SK-N-SH (cell line): ENCODE data around the gene TCOF1. TPM values are rescaled to one million over a fixed set of nuclear protein-coding genes. Genes with fewer than 3 reads are reported as not detected.

Experiments
- CTCF ChIA-PET: fragments of 300-600, 350-600 bp; formaldehyde crosslinking; extraction: SDS; loops from one replicate; lab custom pipeline; 2021; lab: Yijun Ruan, JAX
- POLR2A ChIA-PET: fragments of 350-600 bp; sonication (Branson Sonifier 250); formaldehyde crosslinking; extraction: SDS; loops from one replicate; lab custom pipeline; 2020; ENCODE audit warnings: antibody characterized with exemption, inconsistent platforms; lab: Yijun Ruan, JAX
- DNase-seq: peaks from one replicate; pipeline ENCODE4 v3.0.0; 2012
- H2AFZ ChIP-seq: fragments of 200-600 bp; sonication (generic); 2 replicates; pipeline ENCODE4 v1.8.1; 2016; ENCODE audit warnings: antibody characterized with exemption, mild to moderate bottlenecking, low read depth
- H3F3A ChIP-seq: fragments of 200-600 bp; sonication (generic); replicated peaks from 2 replicates; pipeline ENCODE3; 2016; ENCODE audit warnings: antibody characterized with exemption, mild to moderate bottlenecking; ENCODE audit not compliant: insufficient read depth
- H3K27ac ChIP-seq, 2 experiments: fragments of 200-500 bp in 1 of 2; fragments of 200-600 bp in 1 of 2; sonication (Bioruptor generic) in 1 of 2; sonication (generic), shearing (Covaris generic) in 1 of 2; 2 replicates each; pipeline versions ENCODE4 v1.5.1 to v1.6.1; 2014 to 2016; ENCODE audit warnings: low read depth in 2 of 2, inconsistent platforms in 1 of 2, low read length in 1 of 2, mild to moderate bottlenecking in 1 of 2, mixed read lengths in 1 of 2
- H3K27me3 ChIP-seq: fragments of 200-600 bp; sonication (generic), shearing (Covaris generic); 2 replicates; pipeline ENCODE4 v1.6.1; 2016; ENCODE audit warnings: mixed run types; ENCODE audit not compliant: insufficient read depth
- H3K36me3 ChIP-seq, 2 experiments: fragments of 200-500 bp in 1 of 2; fragments of 200-600 bp in 1 of 2; sonication (Bioruptor generic) in 1 of 2; sonication (generic) in 1 of 2; replicated peaks in 1 of 2; 2 replicates each; pipeline versions ENCODE3 to v1.5.1; 2014 to 2016; ENCODE audit warnings: low read length in 1 of 2, mild to moderate bottlenecking in 1 of 2; ENCODE audit not compliant: insufficient read depth in 2 of 2, control insufficient read depth in 1 of 2
- H3K4me1 ChIP-seq, 2 experiments: fragments of 200-500 bp in 1 of 2; fragments of 200-600 bp in 1 of 2; sonication (Bioruptor generic) in 1 of 2; sonication (generic), shearing (Covaris generic) in 1 of 2; 2 replicates each; pipeline versions ENCODE4 v1.5.1 to v1.6.1; 2014 to 2016; ENCODE audit warnings: low read depth in 1 of 2, low read length in 1 of 2, mixed run types in 1 of 2; ENCODE audit not compliant: insufficient read depth in 2 of 2, control insufficient read depth in 1 of 2
- H3K4me2 ChIP-seq: fragments of 200-600 bp; sonication (generic), shearing (Covaris generic); 2 replicates; pipeline ENCODE4 v1.6.1; 2017; ENCODE audit warnings: mixed run types
- H3K4me3 ChIP-seq, 2 experiments: fragments of 200-500 bp in 1 of 2; fragments of 200-600 bp in 1 of 2; sonication (Bioruptor generic) in 1 of 2; sonication (generic), shearing (Covaris generic) in 1 of 2; 2 replicates each; pipeline versions ENCODE4 v1.5.1 to v1.8.1; 2014 to 2016; ENCODE audit warnings: low read depth in 2 of 2, inconsistent platforms in 1 of 2, low read length in 1 of 2, mild to moderate bottlenecking in 1 of 2, mixed read lengths in 1 of 2, moderate library complexity in 1 of 2
- H3K79me2 ChIP-seq: fragments of 200-600 bp; sonication (generic); 2 replicates; pipeline ENCODE4 v1.8.1; 2017; ENCODE audit warnings: mild to moderate bottlenecking; ENCODE audit not compliant: insufficient read depth
- H3K9ac ChIP-seq: fragments of 200-600 bp; sonication (generic); 2 replicates; pipeline ENCODE4 v1.6.1; 2017; ENCODE audit warnings: mixed run types
- H3K9me2 ChIP-seq: fragments of 200-600 bp; sonication (generic); 2 replicates; pipeline ENCODE4 v1.6.1; 2017; ENCODE audit warnings: mixed run types
- H3K9me3 ChIP-seq: fragments of 200-600 bp; sonication (generic); 2 replicates; pipeline ENCODE4 v1.6.1; 2017; ENCODE audit warnings: mixed run types, mild to moderate bottlenecking, moderate library complexity
- H4K20me1 ChIP-seq: fragments of 200-600 bp; sonication (generic); 2 replicates; pipeline ENCODE4 v1.6.1; 2017; ENCODE audit warnings: mild to moderate bottlenecking, mixed run types; ENCODE audit not compliant: insufficient read depth
- EP300 ChIP-seq, 2 experiments: IDR thresholded peaks; 2 replicates each; pipeline versions ENCODE4 v1.4.0 to v1.6.1; 2012; ENCODE audit warnings: borderline replicate concordance in 1 of 2, low read depth in 1 of 2, low read length in 1 of 2
- EZH2phosphoT487 ChIP-seq: fragments of 200-600 bp; sonication (generic); IDR thresholded peaks from 2 replicates; pipeline ENCODE4 v1.6.1; 2017; ENCODE audit warnings: low read depth, mixed run types, mild to moderate bottlenecking, antibody characterized with exemption, moderate library complexity, borderline replicate concordance
- FOSL2 ChIP-seq: IDR thresholded peaks from 2 replicates; pipeline ENCODE4 v1.4.0; 2012; ENCODE audit warnings: low read depth, mild to moderate bottlenecking, moderate library complexity, borderline replicate concordance
- FOXJ3 ChIP-seq: sonication (generic); formaldehyde crosslinking; IDR thresholded peaks from 2 replicates; pipeline ENCODE4 v1.5.1; 2020; ENCODE audit warnings: mild to moderate bottlenecking, missing genetic modification reagents
- FOXM1 ChIP-seq: IDR thresholded peaks from 2 replicates; pipeline ENCODE4 v1.4.0; 2012; ENCODE audit warnings: low read depth, mild to moderate bottlenecking
- GABPA ChIP-seq: IDR thresholded peaks from 2 replicates; pipeline ENCODE4 v1.4.0; 2012; ENCODE audit warnings: low read depth, mild to moderate bottlenecking
- GATA2 ChIP-seq: sonication (generic); formaldehyde crosslinking; IDR thresholded peaks from 2 replicates; pipeline ENCODE4 v1.5.0; 2020; ENCODE audit warnings: mild to moderate bottlenecking, missing genetic modification reagents
- JUND ChIP-seq: IDR thresholded peaks from 2 replicates; pipeline ENCODE4 v1.4.0; 2012
- MEF2A ChIP-seq: IDR thresholded peaks from 2 replicates; pipeline ENCODE4 v1.4.0; 2012; ENCODE audit warnings: low read depth, borderline replicate concordance
- NFIC ChIP-seq: IDR thresholded peaks from 2 replicates; pipeline ENCODE4 v1.4.0; 2012; ENCODE audit warnings: borderline replicate concordance
- NRF1 ChIP-seq: IDR thresholded peaks from 2 replicates; pipeline ENCODE4 v1.6.1; 2012; ENCODE audit warnings: low read depth, mild to moderate bottlenecking, low read length
- POLR2AphosphoS5 ChIP-seq: IDR thresholded peaks from 2 replicates; pipeline ENCODE4 v1.6.1; 2012; ENCODE audit warnings: low read depth, low read length
- RAD21 ChIP-seq: IDR thresholded peaks from 2 replicates; pipeline ENCODE4 v1.6.1; 2012; ENCODE audit warnings: mild to moderate bottlenecking, low read length
- SIN3A ChIP-seq: IDR thresholded peaks from 2 replicates; pipeline ENCODE4 v1.6.1; 2012; ENCODE audit warnings: low read depth, mild to moderate bottlenecking, low read length, moderate library complexity, borderline replicate concordance
- SMC3 ChIP-seq: IDR thresholded peaks from 2 replicates; pipeline ENCODE4 v1.6.1; 2012; ENCODE audit warnings: low read depth, low read length, improper control_type of control experiment
- TAF1 ChIP-seq: IDR thresholded peaks from 2 replicates; pipeline ENCODE4 v1.6.1; 2012; ENCODE audit warnings: low read depth, mild to moderate bottlenecking, low read length, moderate library complexity, borderline replicate concordance
- TCF12 ChIP-seq: IDR thresholded peaks from 2 replicates; pipeline ENCODE4 v1.4.0; 2012
- WGBS: methylation state at CpG from one replicate; pipeline ENCODE4 v1.1.6; 2017; ENCODE audit warnings: low lambda C conversion rate; 5-methylcytosine and 5-hydroxymethylcytosine counted together
- polyA plus RNA-seq, 3 experiments: library from polyadenylated mRNA; depleted of rRNA; stranded (reverse); fragments of >200 nt; gene quantifications; 2 replicates each; pipeline ENCODE4 v1.2.3, GENCODE V29; 2012
- TF ChIP-seq, protein P1 (sequence below): IDR thresholded peaks from 2 replicates; pipeline ENCODE4; 2012
- TF ChIP-seq, protein P2 (sequence below): IDR thresholded peaks from 2 replicates; pipeline ENCODE4 v1.4.0; 2012; ENCODE audit warnings: low read depth, borderline replicate concordance
- TF ChIP-seq, protein P3 (sequence below): IDR thresholded peaks from 2 replicates; pipeline ENCODE4 v1.6.1; 2012; ENCODE audit warnings: mild to moderate bottlenecking, low read depth, low read length, moderate library complexity
- TF ChIP-seq, protein P4 (sequence below): fragments of 150-350 bp; IDR thresholded peaks from 2 replicates; pipeline ENCODE4 v1.6.1; 2017; ENCODE audit warnings: antibody characterized with exemption, low read length, low read depth, borderline replicate concordance

Gene TCOF1
- polyA plus RNA-seq, 1 of the 3 experiments (the other 2 are of a cell fraction): 33.0 TPM

DNA sequence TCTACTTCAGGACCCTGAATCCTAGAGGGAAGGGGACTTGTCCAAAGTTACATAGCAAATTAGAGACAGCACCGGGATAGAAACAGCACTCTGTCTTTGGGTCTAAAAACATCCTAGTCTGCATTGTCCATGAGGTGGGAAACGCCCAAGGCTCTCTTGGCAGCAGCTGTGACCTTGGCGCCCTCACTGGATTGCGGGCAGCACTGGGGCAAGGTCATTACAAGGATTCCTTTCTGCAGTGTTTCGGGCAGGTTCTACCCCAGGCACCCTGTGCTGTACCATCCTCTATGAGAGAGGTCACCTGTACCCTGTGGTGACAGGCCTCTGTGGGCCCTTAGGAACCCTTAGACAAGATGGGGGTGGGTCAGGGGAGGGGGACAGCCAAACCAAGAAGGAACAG lies 46.6 kb downstream of the TCOF1 start:
- CTCF ChIA-PET: interaction anchor here (1.5 to 2.3 kb wide), 2 partner anchors 32 to 45 kb away, joined by 4 to 11 read pairs; no protein-coding TSS in a partner anchor
- H3K4me3 ChIP-seq: no peak overlapping the region
- no peak overlapping the region for H2AFZ ChIP-seq
- H3K79me2 ChIP-seq: no peaks in the 10 kb centered on the region
- 83% methylated on average over 4 of the region's 5 CpGs for WGBS
- peaks cover 7% of the 10 kb centered on the region for H3F3A ChIP-seq
- no peak for TF ChIP-seq GATA2
- TF ChIP-seq, protein P1, sequence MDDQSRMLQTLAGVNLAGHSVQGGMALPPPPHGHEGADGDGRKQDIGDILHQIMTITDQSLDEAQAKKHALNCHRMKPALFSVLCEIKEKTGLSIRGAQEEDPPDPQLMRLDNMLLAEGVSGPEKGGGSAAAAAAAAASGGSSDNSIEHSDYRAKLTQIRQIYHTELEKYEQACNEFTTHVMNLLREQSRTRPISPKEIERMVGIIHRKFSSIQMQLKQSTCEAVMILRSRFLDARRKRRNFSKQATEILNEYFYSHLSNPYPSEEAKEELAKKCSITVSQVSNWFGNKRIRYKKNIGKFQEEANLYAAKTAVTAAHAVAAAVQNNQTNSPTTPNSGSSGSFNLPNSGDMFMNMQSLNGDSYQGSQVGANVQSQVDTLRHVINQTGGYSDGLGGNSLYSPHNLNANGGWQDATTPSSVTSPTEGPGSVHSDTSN: no peak
- TF ChIP-seq EP300 (IDR thresholded peaks at IDR 0.05; ENCODE audit: borderline replicate concordance in 1 of 2, low read depth in 1 of 2, low read length in 1 of 2): no peak
- no peak for TF ChIP-seq SMC3
- no peak for TF ChIP-seq FOXJ3 (CRISPR knock-in tag)
- TF ChIP-seq POLR2AphosphoS5: no peak
- POLR2A ChIA-PET: no interaction called here
- DNase-seq: no peak
- peaks cover 0 to 4% of the 10 kb centered on the region in 2 experiments; a peak in 1 of 4 replicates for H3K4me1 ChIP-seq
- no peaks in the 10 kb centered on the region for H3K9me2 ChIP-seq
- H3K27ac ChIP-seq: no peak overlapping the region
- H3K9ac ChIP-seq: no peak overlapping the region
- no peaks in the 10 kb centered on the region for H3K9me3 ChIP-seq
- H3K4me2 ChIP-seq: no peak overlapping the region
- peaks cover 0 to 28% of the 10 kb centered on the region in 2 experiments for H3K36me3 ChIP-seq
- no peaks in the 10 kb centered on the region for H4K20me1 ChIP-seq
- no peaks in the 10 kb centered on the region for H3K27me3 ChIP-seq

DNA sequence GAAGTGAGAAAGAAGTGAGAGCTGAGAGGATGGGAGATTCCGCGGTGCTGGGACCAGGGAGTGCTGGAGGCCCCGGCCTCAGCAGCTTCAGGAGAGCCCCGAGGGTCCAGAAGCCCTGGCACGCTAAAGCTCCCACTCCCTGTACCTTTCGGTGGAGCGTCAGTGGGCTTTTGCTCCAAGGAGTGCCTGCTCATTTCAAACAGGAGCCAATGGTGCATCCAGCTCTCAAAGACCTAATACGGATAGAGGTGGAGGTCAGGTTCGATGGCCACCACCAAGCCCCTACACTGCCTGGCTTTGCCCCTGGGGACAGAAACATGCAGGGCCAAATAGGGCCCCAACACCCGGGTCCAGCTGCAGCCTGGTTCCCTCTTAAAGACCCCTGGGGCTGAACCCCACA lies 47.0 kb downstream of the TCOF1 start:
- no peaks in the 10 kb centered on the region for H4K20me1 ChIP-seq
- no peak overlapping the region for H3K4me3 ChIP-seq
- H3K9me3 ChIP-seq: no peaks in the 10 kb centered on the region
- WGBS: 92% methylated on average over 6 of the region's 10 CpGs
- no peaks in the 10 kb centered on the region for H3K9me2 ChIP-seq
- H3K27ac ChIP-seq: no peak overlapping the region
- TF ChIP-seq TCF12: no peak
- TF ChIP-seq SMC3: no peak
- no peak for TF ChIP-seq FOXJ3 (CRISPR knock-in tag)
- TF ChIP-seq SIN3A: no peak
- TF ChIP-seq FOSL2: no peak
- TF ChIP-seq EZH2phosphoT487: no peak
- TF ChIP-seq FOXM1: no peak
- TF ChIP-seq, protein P2, sequence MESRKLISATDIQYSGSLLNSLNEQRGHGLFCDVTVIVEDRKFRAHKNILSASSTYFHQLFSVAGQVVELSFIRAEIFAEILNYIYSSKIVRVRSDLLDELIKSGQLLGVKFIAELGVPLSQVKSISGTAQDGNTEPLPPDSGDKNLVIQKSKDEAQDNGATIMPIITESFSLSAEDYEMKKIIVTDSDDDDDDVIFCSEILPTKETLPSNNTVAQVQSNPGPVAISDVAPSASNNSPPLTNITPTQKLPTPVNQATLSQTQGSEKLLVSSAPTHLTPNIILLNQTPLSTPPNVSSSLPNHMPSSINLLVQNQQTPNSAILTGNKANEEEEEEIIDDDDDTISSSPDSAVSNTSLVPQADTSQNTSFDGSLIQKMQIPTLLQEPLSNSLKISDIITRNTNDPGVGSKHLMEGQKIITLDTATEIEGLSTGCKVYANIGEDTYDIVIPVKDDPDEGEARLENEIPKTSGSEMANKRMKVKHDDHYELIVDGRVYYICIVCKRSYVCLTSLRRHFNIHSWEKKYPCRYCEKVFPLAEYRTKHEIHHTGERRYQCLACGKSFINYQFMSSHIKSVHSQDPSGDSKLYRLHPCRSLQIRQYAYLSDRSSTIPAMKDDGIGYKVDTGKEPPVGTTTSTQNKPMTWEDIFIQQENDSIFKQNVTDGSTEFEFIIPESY: no peak
- TF ChIP-seq NFIC: no peak
- TF ChIP-seq JUND: no peak
- TF ChIP-seq, protein P3, sequence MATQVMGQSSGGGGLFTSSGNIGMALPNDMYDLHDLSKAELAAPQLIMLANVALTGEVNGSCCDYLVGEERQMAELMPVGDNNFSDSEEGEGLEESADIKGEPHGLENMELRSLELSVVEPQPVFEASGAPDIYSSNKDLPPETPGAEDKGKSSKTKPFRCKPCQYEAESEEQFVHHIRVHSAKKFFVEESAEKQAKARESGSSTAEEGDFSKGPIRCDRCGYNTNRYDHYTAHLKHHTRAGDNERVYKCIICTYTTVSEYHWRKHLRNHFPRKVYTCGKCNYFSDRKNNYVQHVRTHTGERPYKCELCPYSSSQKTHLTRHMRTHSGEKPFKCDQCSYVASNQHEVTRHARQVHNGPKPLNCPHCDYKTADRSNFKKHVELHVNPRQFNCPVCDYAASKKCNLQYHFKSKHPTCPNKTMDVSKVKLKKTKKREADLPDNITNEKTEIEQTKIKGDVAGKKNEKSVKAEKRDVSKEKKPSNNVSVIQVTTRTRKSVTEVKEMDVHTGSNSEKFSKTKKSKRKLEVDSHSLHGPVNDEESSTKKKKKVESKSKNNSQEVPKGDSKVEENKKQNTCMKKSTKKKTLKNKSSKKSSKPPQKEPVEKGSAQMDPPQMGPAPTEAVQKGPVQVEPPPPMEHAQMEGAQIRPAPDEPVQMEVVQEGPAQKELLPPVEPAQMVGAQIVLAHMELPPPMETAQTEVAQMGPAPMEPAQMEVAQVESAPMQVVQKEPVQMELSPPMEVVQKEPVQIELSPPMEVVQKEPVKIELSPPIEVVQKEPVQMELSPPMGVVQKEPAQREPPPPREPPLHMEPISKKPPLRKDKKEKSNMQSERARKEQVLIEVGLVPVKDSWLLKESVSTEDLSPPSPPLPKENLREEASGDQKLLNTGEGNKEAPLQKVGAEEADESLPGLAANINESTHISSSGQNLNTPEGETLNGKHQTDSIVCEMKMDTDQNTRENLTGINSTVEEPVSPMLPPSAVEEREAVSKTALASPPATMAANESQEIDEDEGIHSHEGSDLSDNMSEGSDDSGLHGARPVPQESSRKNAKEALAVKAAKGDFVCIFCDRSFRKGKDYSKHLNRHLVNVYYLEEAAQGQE: no peak
- TF ChIP-seq TAF1: no peak
- TF ChIP-seq, protein P4, sequence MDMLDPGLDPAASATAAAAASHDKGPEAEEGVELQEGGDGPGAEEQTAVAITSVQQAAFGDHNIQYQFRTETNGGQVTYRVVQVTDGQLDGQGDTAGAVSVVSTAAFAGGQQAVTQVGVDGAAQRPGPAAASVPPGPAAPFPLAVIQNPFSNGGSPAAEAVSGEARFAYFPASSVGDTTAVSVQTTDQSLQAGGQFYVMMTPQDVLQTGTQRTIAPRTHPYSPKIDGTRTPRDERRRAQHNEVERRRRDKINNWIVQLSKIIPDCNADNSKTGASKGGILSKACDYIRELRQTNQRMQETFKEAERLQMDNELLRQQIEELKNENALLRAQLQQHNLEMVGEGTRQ: no peak
- no peak for TF ChIP-seq NRF1
- TF ChIP-seq MEF2A: no peak
- TF ChIP-seq GABPA: no peak
- TF ChIP-seq RAD21: no peak
- H3F3A ChIP-seq: peaks cover 10% of the 10 kb centered on the region
- H3K36me3 ChIP-seq: peaks cover 0 to 24% of the 10 kb centered on the region in 2 experiments
- ChIA-PET CTCF (interaction anchor here (2.3 kb wide), 1 partner anchor 31 kb away, joined by 11 read pairs; no protein-coding TSS in a partner anchor), POLR2A (no interaction called here)
- no peak for DNase-seq
- H3K79me2 ChIP-seq: no peaks in the 10 kb centered on the region
- no peak overlapping the region for H2AFZ ChIP-seq
- H3K9ac ChIP-seq: no peak overlapping the region
- no peaks in the 10 kb centered on the region for H3K27me3 ChIP-seq
- peaks cover 0 to 4% of the 10 kb centered on the region in 2 experiments; a peak in 1 of 4 replicates for H3K4me1 ChIP-seq
- no peak overlapping the region for H3K4me2 ChIP-seq
